Forelimb muscle (tissue), 1 donor: ENCODE measurements around the gene DCD. TPM values are rescaled to one million over a fixed set of nuclear protein-coding genes. Genes with fewer than 3 reads are reported as not detected.

Source experiments
- DNase-seq: peaks from one replicate; pipeline ENCODE4 v3.0.0-alpha.2; 2013; ENCODE audit warnings: low read depth
- polyA plus RNA-seq: library from polyadenylated mRNA; unstranded; fragments of 120-200 nt; gene quantifications from one replicate; pipeline ENCODE4 v1.2.1, GENCODE V29; 2013; ENCODE audit not compliant: insufficient read length

Gene DCD
- polyA plus RNA-seq, 1 donor, result not detected

GRCh38 chr12:54608156-54608555 lies 40.0 kb downstream of the DCD start:
- no peak for DNase-seq

DNA sequence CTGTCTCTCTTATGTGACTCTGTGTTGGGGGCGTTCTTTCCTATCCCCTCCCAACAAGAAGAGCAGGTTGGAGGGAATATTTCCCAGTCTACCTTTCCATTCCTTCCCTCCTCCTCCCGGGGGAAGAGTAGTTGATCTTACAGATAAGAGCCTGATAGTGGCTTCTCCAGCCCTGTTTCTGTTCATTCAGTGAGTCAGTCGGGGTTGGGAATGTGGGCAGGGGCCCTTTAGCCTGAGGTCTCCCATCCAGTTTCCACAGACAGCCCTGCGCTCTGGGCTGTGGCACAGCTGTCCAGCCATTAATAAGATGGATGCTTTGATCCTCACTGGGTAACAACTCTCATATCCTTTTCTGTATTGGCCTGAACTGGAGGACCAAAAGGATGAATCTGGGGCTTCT lies 41.6 kb downstream of the DCD start:
- no peak for DNase-seq

- DNase-seq, result no peak
Observed at GRCh38 chr12:54605138-54605970, 42.8 kb downstream of the DCD start.

DNA sequence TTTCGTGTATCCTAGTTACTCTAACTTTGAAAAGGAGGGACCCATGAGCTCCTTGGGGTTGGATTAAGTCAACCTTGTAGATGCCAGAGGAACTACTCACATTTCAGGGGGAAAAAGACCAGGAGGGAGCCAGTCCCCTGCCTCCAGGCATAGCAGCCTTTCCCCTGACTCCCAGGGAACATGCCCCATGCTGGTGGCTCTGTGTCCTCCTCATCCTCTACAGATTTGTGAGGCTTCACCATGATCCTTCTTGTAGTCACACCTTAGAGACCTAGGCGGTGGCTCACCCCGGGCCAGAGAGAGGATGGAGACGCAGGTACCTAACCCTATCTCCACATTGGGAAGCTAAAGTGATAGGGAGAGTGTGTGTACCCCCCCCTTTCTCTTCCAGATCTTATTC lies 43.7 kb downstream of the DCD start:
- no peak for DNase-seq

- no peak for DNase-seq
Observed at GRCh38 chr12:54603872-54604271, 44.3 kb downstream of the DCD start.

- peak; percentile 31 for DNase-seq
Observed at GRCh38 chr12:54603173-54603814, 44.9 kb downstream of the DCD start.

- DNase-seq, result no peak
Observed at GRCh38 chr12:54602661-54603060, 45.5 kb downstream of the DCD start.

DNA sequence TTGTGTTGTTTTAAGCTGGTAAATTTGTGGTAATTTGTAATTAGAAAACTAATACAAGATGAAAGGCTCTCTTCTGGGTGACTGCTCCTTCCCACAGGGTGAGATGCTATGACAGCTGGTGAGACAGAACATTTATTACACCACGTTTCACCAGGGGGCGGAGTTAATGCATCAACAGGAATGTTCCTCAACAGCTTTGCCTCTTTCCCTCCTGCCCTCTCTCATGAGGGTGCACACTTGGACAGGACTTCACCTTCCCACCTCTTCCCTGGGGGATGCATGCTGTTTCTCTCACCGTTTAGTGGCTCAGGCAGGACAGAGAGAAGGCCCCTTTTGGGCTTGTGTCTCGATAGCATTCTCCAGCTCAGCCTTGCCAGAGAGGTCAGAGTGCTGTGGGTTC lies 46.3 kb downstream of the DCD start:
- no peak for DNase-seq

DNA sequence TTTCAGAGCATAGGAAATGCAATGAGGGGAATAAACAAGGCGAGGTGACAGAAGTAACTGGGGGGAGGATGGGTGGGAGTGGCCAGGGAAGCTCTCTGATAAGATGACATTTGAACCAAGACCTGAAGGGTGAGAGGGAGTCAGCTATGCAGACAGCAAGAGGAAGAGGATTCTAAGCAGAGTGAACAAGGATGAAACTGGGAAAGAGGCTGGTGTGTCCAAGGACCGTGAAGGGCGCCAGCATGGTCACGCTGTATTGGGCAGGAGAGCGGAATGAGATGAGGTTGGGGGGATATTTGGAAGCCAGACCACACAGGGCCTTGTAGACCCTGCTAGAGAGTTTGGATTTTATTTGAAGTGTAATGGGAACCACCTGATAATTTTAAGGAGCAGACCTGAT lies 49.2 kb downstream of the DCD start:
- no peak for DNase-seq

DNA sequence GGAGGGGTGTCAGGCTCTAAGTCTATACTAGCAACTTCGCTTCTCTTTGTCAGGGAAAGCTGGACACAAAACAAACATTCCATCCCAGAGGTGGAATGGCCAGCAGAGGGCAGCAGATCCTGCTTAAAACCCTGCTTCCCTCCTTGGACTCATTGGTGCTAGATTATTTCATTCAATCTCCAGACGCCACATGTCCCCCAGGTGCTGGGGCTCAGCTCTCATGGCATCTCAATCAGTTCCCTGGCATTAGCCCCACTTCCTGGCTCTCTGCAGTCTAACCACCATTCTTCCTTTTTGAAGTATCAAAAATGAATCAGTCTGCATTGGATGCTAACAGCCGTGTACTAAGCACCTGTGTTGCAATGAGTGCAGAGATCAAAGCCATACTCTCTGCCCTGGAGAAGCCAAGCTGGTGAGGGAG lies 51.6 kb downstream of the DCD start:
- peak; percentile 45 for DNase-seq

- no peak for DNase-seq
Observed at GRCh38 chr12:54595471-54595870, 52.7 kb downstream of the DCD start.

Other genes starting within 250 kb of the DCD start
- 98.8 TPM for gene ITGA5, start 229.1 kb downstream of the DCD start, polyA plus RNA-seq
- gene GTSF1, start 174.8 kb downstream of the DCD start, polyA plus RNA-seq, result 0.32 TPM
- 4.2 TPM for gene NCKAP1L, start 150.6 kb downstream of the DCD start, polyA plus RNA-seq
- 2.8 TPM for gene PDE1B, start 98.8 kb downstream of the DCD start, polyA plus RNA-seq
- 72.4 TPM for gene PPP1R1A, start 59.7 kb downstream of the DCD start, polyA plus RNA-seq
- not detected for gene LACRT, start 13.5 kb downstream of the DCD start, polyA plus RNA-seq
- gene MUCL1, start 206.2 kb upstream of the DCD start, polyA plus RNA-seq, result not detected